Measurements from ENCODE around the gene CAMK2B.

The CAMK2B gene

GRCh38 chr7:44222776-44223261, 102.6 kb downstream of the CAMK2B start:
- TF ChIP-seq CTCF (IDR thresholded peaks at IDR 0.05; ENCODE audit: low read depth, low read length, poor library complexity, severe bottlenecking) (no peak), EZH2phosphoT487 (IDR thresholded peaks at IDR 0.05; ENCODE audit: borderline replicate concordance, low read length) (no peak)
- H3K27ac ChIP-seq (ENCODE audit: low read depth, low read length) = no peak overlapping the region
- H3K27me3 ChIP-seq (ENCODE audit: control insufficient read depth, low read length) = no peaks in the 10 kb centered on the region
- H3K9me2 ChIP-seq (replicated peaks; ENCODE audit: control insufficient read depth, low read length) = no peaks in the 10 kb centered on the region
- H3K79me2 ChIP-seq (ENCODE audit: control insufficient read depth, low read length) = no peaks in the 10 kb centered on the region
- no peaks in the 10 kb centered on the region for H3K36me3 ChIP-seq (ENCODE audit: control insufficient read depth, low read length)
- no peak overlapping the region for H3K4me2 ChIP-seq (ENCODE audit: low read length)
- H3K4me3 ChIP-seq (ENCODE audit: low read length) = no peak overlapping the region
- no peaks in the 10 kb centered on the region for H3K4me1 ChIP-seq (ENCODE audit: control insufficient read depth, low read length)
- H4K20me1 ChIP-seq (ENCODE audit: control insufficient read depth, insufficient read depth, low read depth, low read length) = no peaks in the 10 kb centered on the region
- no peaks in the 10 kb centered on the region for H3F3A ChIP-seq (ENCODE audit: control insufficient read depth, insufficient read depth)
- H3K9me3 ChIP-seq (ENCODE audit: control insufficient read depth, insufficient read depth, low read length) = no peaks in the 10 kb centered on the region

GRCh38 chr7:44222074-44222473, 103.3 kb downstream of the CAMK2B start:
- Histone ChIP-seq H3K36me3 (ENCODE audit: control insufficient read depth, low read length) (no peaks in the 10 kb centered on the region), H3K9me2 (replicated peaks; ENCODE audit: control insufficient read depth, low read length) (no peaks in the 10 kb centered on the region), H3K79me2 (ENCODE audit: control insufficient read depth, low read length) (no peaks in the 10 kb centered on the region), H3K9me3 (ENCODE audit: control insufficient read depth, insufficient read depth, low read length) (no peaks in the 10 kb centered on the region), H3K4me2 (ENCODE audit: low read length) (no peak overlapping the region), H3K4me3 (ENCODE audit: low read length) (no peak overlapping the region), H3K4me1 (ENCODE audit: control insufficient read depth, low read length) (no peaks in the 10 kb centered on the region), H3F3A (ENCODE audit: control insufficient read depth, insufficient read depth) (no peaks in the 10 kb centered on the region), H4K20me1 (ENCODE audit: control insufficient read depth, insufficient read depth, low read depth, low read length) (no peaks in the 10 kb centered on the region), H3K27ac (ENCODE audit: low read depth, low read length) (no peak overlapping the region), H3K27me3 (ENCODE audit: control insufficient read depth, low read length) (no peaks in the 10 kb centered on the region)
- TF ChIP-seq CTCF (IDR thresholded peaks at IDR 0.05; ENCODE audit: low read depth, low read length, poor library complexity, severe bottlenecking) (no peak), EZH2phosphoT487 (IDR thresholded peaks at IDR 0.05; ENCODE audit: borderline replicate concordance, low read length) (no peak)

- no peaks in the 10 kb centered on the region for H3K79me2 ChIP-seq (ENCODE audit: control insufficient read depth, low read length)
- H3K36me3 ChIP-seq (ENCODE audit: control insufficient read depth, low read length) = no peaks in the 10 kb centered on the region
- H3K4me2 ChIP-seq (ENCODE audit: low read length) = no peak overlapping the region
- no peaks in the 10 kb centered on the region for H3K9me3 ChIP-seq (ENCODE audit: control insufficient read depth, insufficient read depth, low read length)
- no peaks in the 10 kb centered on the region for H3K9me2 ChIP-seq (replicated peaks; ENCODE audit: control insufficient read depth, low read length)
- no peaks in the 10 kb centered on the region for H4K20me1 ChIP-seq (ENCODE audit: control insufficient read depth, insufficient read depth, low read depth, low read length)
- no peaks in the 10 kb centered on the region for H3F3A ChIP-seq (ENCODE audit: control insufficient read depth, insufficient read depth)
- H3K27ac ChIP-seq (ENCODE audit: low read depth, low read length) = no peak overlapping the region
- no peaks in the 10 kb centered on the region for H3K27me3 ChIP-seq (ENCODE audit: control insufficient read depth, low read length)
- TF ChIP-seq CTCF (IDR thresholded peaks at IDR 0.05; ENCODE audit: low read depth, low read length, poor library complexity, severe bottlenecking) = no peak
- TF ChIP-seq EZH2phosphoT487 (IDR thresholded peaks at IDR 0.05; ENCODE audit: borderline replicate concordance, low read length) = no peak
- no peaks in the 10 kb centered on the region for H3K4me1 ChIP-seq (ENCODE audit: control insufficient read depth, low read length)
- H3K4me3 ChIP-seq (ENCODE audit: low read length) = no peak overlapping the region
Measured at GRCh38 chr7:44221231-44221791, 104.1 kb downstream of the CAMK2B start.
